ENCODE data around the gene WDR45.

DNA sequence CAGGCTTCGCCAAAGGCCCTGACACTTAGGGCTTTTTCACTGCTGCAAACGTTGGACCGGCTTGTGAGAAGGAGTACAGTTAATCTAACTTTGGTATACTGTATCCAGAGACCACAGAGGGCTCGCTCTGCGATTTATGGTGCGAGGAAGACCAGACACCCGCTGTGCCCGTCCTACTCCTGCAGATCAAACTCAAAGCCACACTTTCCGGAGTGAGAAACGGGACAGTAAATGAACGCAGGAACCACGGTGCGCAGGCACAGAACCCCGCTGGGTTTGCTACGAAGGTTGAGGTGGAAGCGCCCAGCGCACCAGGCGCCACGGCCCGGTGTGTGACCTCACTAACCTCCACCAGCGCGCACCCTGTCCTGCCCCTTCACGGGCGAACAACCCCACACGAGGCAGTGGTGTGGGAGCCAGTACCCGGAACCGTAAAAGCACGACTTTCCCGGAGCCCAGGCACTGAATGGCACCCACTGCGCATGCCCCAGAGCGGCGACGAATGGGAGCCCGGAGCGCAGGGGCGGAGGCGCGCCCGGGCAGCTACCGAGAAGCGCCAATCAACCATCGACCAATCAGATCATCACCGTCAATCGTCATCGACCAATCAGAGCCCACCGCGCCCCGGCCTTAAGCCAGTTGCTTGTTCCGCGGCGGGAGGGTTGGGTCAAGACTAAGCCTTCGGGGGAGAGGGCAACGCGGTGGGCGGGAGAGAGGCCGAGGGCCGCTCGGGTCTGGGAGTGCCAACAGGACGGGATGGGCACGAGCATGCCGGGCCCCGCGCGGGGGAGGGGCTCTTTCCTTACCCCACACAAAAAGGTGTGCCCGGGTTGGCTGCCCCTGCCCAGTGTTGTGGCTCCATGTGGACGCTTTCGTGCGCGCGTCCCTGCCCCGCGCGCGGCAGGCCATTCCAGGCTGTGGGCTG is 21.3 kb upstream of the WDR45 start:
- TF ChIP-seq POLR2A (IDR thresholded peaks at IDR 0.05) (peak in 3 of 4 donors; percentile 49 to 71 (median 55)), CTCF (IDR thresholded peaks at IDR 0.05) (peak in 1 of 6 experiments; percentile 9), POLR2AphosphoS5 (IDR thresholded peaks at IDR 0.05) (peak; percentile 60 to 70)
